NCI-H524 (cell line): ENCODE results near the gene ADAM21.
"Not testable (repeated sequence)": the region's sequence is repeated elsewhere in the genome, so short reads cannot be mapped to it uniquely, and the experiment has no call there.

Source experiments
- DNase-seq, 2 experiments: peaks; one replicate each; lab custom pipeline; 2025; lab: John Stamatoyannopoulos, UW

ADAM21 gene

GRCh38 chr14:70477356-70478105 lies 25.6 kb downstream of the ADAM21 start:
- not testable (repeated sequence) for DNase-seq

- DNase-seq, result no peak
These were observed 37.7 kb downstream of the ADAM21 start for GRCh38 chr14:70489579-70490200.

GRCh38 chr14:70498191-70498590 lies 46.2 kb downstream of the ADAM21 start:
- no peak for DNase-seq
